Smooth muscle cell (in vitro differentiated cells): ENCODE results near the gene BTBD16. TPM values are rescaled to one million over a fixed set of nuclear protein-coding genes. Genes with fewer than 3 reads are reported as not detected.

Experiments
- DNase-seq: peaks from one replicate; lab custom pipeline; 2025; ENCODE audit not compliant: unreplicated experiment; lab: John Stamatoyannopoulos, UW
- H2AFZ ChIP-seq: fragments of 200-600 bp; sonication (generic); 2 replicates; pipeline ENCODE4 v1.6.0; 2016; ENCODE audit warnings: antibody characterized with exemption, low read depth, mild to moderate bottlenecking
- H3F3A ChIP-seq: fragments of 200-600 bp; sonication (generic); 2 replicates; pipeline ENCODE4 v1.6.0; 2017; ENCODE audit warnings: antibody characterized with exemption, low read depth
- H3K27ac ChIP-seq: fragments of 200-600 bp; sonication (generic); 2 replicates; pipeline ENCODE4 v1.5.1; 2016; ENCODE audit warnings: low read depth, mild to moderate bottlenecking
- H3K27me3 ChIP-seq: fragments of 200-600 bp; sonication (generic); 2 replicates; pipeline ENCODE4 v1.6.1; 2016; ENCODE audit warnings: low read depth, mild to moderate bottlenecking
- H3K36me3 ChIP-seq: fragments of 200-600 bp; sonication (generic); 2 replicates; pipeline ENCODE4 v1.5.1; 2016; ENCODE audit warnings: low read depth
- H3K4me1 ChIP-seq: fragments of 200-600 bp; sonication (generic); 2 replicates; pipeline ENCODE4 v1.5.1; 2016; ENCODE audit warnings: low read depth
- H3K4me2 ChIP-seq: fragments of 200-600 bp; sonication (generic); 2 replicates; pipeline ENCODE4 v1.6.0; 2016; ENCODE audit warnings: mild to moderate bottlenecking
- H3K4me3 ChIP-seq: fragments of 200-600 bp; sonication (generic); 2 replicates; pipeline ENCODE4 v1.5.1; 2016; ENCODE audit warnings: mild to moderate bottlenecking
- H3K79me2 ChIP-seq: fragments of 200-600 bp; sonication (generic); 2 replicates; pipeline ENCODE4 v1.6.0; 2016; ENCODE audit warnings: low read depth, mild to moderate bottlenecking
- H3K9ac ChIP-seq: fragments of 200-600 bp; sonication (generic); 2 replicates; pipeline ENCODE4 v1.6.0; 2016; ENCODE audit warnings: low read depth
- H3K9me3 ChIP-seq: fragments of 200-600 bp; sonication (generic); replicated peaks from 2 replicates; pipeline ENCODE4 v1.5.1; 2016; ENCODE audit warnings: low read depth
- H4K20me1 ChIP-seq: fragments of 200-600 bp; sonication (generic); 2 replicates; pipeline ENCODE4 v1.6.0; 2016; ENCODE audit warnings: low read depth
- WGBS: methylation state at CpG from one replicate; pipeline ENCODE4 v1.1.7; 2016; ENCODE audit warnings: low lambda C conversion rate; 5-methylcytosine and 5-hydroxymethylcytosine counted together
- polyA plus RNA-seq: library from polyadenylated mRNA; unstranded; fragments of >200 nt; fragmentation: Nextera tagmentation; extraction: Ambion mirVana; gene quantifications from 2 replicates; pipeline ENCODE4 v1.2.1, GENCODE V29; 2016
- total RNA-seq: library from RNA; depleted of rRNA; stranded (reverse); fragments of >200 nt; gene quantifications from 2 replicates; pipeline ENCODE4 v1.2.3, GENCODE V29; 2014
- TF ChIP-seq, protein P1 (sequence below): fragments of 200-600 bp; sonication (generic); IDR thresholded peaks from 2 replicates; pipeline ENCODE4 v1.5.1; 2017; ENCODE audit warnings: borderline replicate concordance, mild to moderate bottlenecking, antibody characterized with exemption; ENCODE audit not compliant: insufficient read depth, poor library complexity, severe bottlenecking

Gene BTBD16
- total and polyA plus RNA-seq, 2 experiments from 2014 or later: not detected

DNA sequence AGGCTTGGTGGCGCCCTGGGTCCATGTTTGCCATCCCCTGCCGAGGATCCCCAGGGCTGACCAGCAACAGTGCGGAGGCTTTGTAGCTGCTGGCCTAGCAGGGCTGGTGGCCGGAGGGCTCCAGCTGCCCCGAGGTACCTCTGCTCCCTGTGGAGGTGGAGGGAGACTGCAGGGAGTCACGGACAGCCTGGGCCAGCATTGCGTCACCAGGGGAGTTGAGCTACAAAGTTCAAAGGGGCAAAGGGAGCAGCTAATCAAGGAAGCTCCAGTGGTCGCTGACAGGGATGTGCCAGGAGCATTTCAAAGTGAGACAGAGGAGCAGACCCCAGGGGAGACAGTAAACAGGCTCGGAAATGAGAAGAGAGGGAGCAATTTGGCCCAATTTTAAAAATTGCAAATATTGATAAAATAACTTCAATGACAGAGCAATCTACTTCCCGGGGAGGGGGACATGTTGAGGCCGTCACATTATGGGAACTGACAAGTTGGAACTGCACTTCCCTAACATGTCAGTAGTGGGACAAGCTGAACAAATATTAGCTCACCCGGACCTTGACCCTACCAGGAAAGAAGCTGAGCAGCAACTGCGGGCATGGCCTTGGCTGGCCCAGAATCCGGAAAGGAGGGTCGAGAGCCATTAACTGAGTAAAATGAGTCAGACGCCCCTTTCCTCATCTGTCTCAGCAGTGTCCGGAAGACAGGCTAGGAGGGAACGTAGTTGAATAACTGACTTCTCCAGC is 39.4 kb downstream of the BTBD16 start:
- no peak overlapping the region for H3K27ac ChIP-seq
- H4K20me1 ChIP-seq: no peaks in the 10 kb centered on the region
- H2AFZ ChIP-seq: no peak overlapping the region
- H3K9ac ChIP-seq: no peak overlapping the region
- no peaks in the 10 kb centered on the region for H3K36me3 ChIP-seq
- H3K4me1 ChIP-seq: no peaks in the 10 kb centered on the region
- no peaks in the 10 kb centered on the region for H3K79me2 ChIP-seq
- no peak overlapping the region for H3K4me2 ChIP-seq
- no peaks in the 10 kb centered on the region for H3K27me3 ChIP-seq
- TF ChIP-seq, protein P1, sequence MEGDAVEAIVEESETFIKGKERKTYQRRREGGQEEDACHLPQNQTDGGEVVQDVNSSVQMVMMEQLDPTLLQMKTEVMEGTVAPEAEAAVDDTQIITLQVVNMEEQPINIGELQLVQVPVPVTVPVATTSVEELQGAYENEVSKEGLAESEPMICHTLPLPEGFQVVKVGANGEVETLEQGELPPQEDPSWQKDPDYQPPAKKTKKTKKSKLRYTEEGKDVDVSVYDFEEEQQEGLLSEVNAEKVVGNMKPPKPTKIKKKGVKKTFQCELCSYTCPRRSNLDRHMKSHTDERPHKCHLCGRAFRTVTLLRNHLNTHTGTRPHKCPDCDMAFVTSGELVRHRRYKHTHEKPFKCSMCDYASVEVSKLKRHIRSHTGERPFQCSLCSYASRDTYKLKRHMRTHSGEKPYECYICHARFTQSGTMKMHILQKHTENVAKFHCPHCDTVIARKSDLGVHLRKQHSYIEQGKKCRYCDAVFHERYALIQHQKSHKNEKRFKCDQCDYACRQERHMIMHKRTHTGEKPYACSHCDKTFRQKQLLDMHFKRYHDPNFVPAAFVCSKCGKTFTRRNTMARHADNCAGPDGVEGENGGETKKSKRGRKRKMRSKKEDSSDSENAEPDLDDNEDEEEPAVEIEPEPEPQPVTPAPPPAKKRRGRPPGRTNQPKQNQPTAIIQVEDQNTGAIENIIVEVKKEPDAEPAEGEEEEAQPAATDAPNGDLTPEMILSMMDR: no peak
- 80% methylated on average over 18 of the region's 18 CpGs for WGBS
- no peak overlapping the region for H3K4me3 ChIP-seq
- no peaks in the 10 kb centered on the region for H3K9me3 ChIP-seq
- DNase-seq: no peak
- H3F3A ChIP-seq: peaks cover 5% of the 10 kb centered on the region

DNA sequence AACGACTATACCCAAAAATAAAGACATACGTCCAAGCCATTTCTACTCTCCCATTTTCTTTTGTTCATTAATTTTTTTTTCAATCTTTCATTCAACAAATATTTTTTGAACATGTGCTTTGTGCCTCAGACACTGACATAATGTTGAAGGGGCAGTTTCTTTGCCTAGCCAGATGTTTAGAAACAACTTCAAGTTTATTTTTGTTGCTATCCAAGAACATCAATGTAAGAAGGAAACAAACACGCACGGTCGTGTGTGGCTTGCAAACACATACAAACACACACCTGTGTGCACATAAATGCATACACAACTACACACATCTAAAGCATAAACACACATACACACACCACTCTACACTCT is 39.9 kb downstream of the BTBD16 start:
- H3K27ac ChIP-seq: no peak overlapping the region
- H3K9ac ChIP-seq: no peak overlapping the region
- H2AFZ ChIP-seq: no peak overlapping the region
- no peaks in the 10 kb centered on the region for H3K9me3 ChIP-seq
- TF ChIP-seq, protein P1: no peak
- DNase-seq: no peak
- no peaks in the 10 kb centered on the region for H3K27me3 ChIP-seq
- no peaks in the 10 kb centered on the region for H3K4me1 ChIP-seq
- no peaks in the 10 kb centered on the region for H3K36me3 ChIP-seq
- no peak overlapping the region for H3K4me3 ChIP-seq
- WGBS: 93% methylated on average over 5 of the region's 5 CpGs
- H3K4me2 ChIP-seq: no peak overlapping the region
- peaks cover 5% of the 10 kb centered on the region for H3F3A ChIP-seq
- H3K79me2 ChIP-seq: no peaks in the 10 kb centered on the region
- no peaks in the 10 kb centered on the region for H4K20me1 ChIP-seq

DNA sequence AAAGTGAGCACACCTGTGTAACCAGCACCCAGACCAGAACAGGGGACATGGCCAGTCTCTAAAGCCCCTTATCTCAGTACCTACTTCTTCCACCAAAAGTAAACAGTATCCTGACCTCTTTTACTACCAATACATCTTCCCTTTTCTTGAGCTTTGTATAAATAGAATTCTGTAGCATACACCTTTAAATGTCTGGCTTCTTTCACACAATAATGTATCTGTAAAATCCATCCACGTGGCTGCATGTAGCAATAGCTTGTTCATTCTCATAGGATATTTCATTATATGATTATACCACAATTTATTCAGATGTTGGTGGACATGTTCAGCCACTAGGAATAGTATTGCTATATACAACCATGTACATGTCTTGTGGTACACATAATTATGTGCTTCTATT is 40.6 kb downstream of the BTBD16 start:
- no peaks in the 10 kb centered on the region for H3K27me3 ChIP-seq
- TF ChIP-seq, protein P1: no peak
- 92% methylated on average over 1 of the region's 1 CpG for WGBS
- H3K4me3 ChIP-seq: no peak overlapping the region
- no peaks in the 10 kb centered on the region for H3K79me2 ChIP-seq
- no peak overlapping the region for H3K9ac ChIP-seq
- H3F3A ChIP-seq: peaks cover 5% of the 10 kb centered on the region
- no peak overlapping the region for H2AFZ ChIP-seq
- no peak overlapping the region for H3K27ac ChIP-seq
- H3K36me3 ChIP-seq: no peaks in the 10 kb centered on the region
- no peaks in the 10 kb centered on the region for H4K20me1 ChIP-seq
- DNase-seq: no peak
- H3K4me2 ChIP-seq: no peak overlapping the region
- no peaks in the 10 kb centered on the region for H3K9me3 ChIP-seq
- H3K4me1 ChIP-seq: no peaks in the 10 kb centered on the region

DNA sequence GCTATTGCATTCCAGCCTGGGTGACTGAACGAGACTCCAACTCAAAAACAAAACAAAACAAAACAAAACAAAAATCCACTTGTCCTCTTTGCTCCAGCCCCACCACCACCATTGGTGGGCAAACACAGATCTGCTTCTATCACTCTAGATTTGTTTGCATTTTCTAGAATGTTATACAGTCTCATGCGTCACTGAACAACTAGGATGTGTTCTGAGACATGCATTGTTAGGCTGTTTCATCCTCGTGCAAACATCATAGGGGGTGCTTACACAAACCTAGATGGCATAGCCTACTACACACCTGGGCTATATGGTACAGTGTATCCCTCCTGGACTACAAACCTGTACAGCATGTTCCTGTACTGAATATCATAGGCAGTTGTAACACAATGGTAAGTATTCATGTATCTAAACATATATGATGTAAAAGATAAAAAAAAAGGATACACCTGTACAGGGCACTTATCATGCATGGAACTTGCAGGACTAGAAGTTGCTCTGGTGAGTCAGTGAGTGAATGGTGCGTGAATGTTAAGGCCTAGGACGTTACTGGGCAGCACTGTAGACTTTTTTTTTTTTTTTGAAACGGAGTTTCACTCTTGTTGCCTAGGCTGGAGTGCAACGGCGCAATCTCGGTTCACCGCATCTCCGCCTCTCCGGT is 45.3 kb downstream of the BTBD16 start:
- Histone ChIP-seq H3K27ac (no peak overlapping the region), H3K9me3 (no peaks in the 10 kb centered on the region), H3K36me3 (no peaks in the 10 kb centered on the region), H3K9ac (no peak overlapping the region), H3K4me1 (no peaks in the 10 kb centered on the region), H2AFZ (no peak overlapping the region), H4K20me1 (no peaks in the 10 kb centered on the region), H3K27me3 (no peaks in the 10 kb centered on the region), H3K4me2 (no peak overlapping the region), H3K79me2 (no peaks in the 10 kb centered on the region), H3K4me3 (no peak overlapping the region), H3F3A (no peaks in the 10 kb centered on the region)
- 93% methylated on average over 12 of the region's 12 CpGs for WGBS
- no peak for DNase-seq
- TF ChIP-seq, protein P1: no peak
